GM19468 (cell line): Measurements from ENCODE around the gene CBL.
"Not testable (repeated sequence)": the region's sequence is repeated elsewhere in the genome, so short reads cannot be mapped to it uniquely, and the experiment has no call there.

Source experiments
- ATAC-seq: cut with Tn5 transposase; IDR thresholded peaks from one replicate; pipeline ENCODE4 v1.9.1; 2021; ENCODE audit warnings: mild to moderate bottlenecking, moderate library complexity, moderate number of reproducible peaks; ENCODE audit not compliant: unreplicated experiment; ENCODE audit errors: extremely low read depth

Gene CBL

DNA sequence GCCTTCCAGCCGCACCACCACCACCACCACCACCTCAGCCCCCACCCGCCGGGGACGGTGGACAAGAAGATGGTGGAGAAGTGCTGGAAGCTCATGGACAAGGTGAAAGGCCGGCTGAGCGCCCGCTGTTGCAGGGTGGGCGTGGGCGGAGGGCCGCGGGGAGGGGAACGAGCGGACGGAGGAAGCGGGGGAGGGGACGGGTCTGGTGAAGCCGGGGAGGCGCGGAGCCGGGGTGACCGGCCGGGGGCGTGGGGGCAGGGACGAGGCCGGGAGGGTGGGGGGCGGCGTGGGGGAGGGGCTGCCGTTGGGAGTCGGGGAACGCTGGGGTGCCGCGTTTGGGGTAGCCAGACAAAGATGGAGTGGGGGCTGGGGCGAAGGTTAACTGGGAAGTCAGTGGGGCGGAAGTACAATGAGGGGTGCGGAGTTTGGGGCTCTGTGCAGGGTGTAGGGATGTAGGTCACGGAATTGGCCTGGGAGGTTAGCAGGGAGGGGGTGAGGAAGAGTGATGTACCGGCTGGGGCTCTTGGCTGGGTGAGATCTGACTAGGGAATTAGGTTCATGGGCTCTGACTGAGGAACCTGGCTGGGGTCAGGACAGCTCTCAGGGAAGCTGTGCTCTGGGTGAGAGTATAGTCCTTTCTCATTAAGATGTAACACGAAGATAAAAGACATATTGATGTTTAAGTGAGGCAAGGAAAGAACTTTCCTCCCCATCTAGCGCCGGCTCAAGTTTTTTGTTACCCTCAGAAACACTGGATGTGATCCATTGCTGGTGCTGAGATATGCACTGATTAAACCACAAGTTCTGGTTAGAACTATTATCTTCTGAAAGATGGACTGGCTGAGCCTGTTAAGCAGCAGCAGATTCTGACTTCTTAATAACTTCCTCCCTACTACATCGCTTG, 624 bp downstream of the CBL start:
- no peak for ATAC-seq

DNA sequence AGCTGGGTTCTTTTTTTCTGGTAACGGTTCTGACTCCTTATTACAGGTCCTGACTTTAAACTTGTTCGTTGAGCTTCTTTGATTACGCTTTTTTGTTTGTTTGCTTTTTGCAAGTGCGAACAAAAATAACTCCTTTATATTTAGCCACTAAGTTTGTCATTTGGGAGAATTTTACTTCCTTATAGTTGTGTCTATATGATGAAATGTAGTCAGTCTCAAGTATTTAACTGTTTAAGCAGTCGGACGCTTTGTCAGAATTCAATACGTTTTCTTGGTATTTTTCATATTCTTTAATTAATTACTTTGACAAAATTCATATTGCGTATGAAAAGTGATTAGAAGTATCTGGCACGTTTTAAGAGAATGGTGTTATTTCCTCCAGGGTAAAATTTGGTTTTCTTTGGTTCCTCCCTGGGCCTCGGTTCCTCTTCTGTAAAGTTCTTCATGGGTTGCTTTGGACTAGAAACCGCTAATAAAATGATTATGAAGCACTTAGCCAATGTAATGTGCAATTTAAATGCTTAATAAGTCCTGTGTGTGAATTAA, 1.3 kb downstream of the CBL start:
- ATAC-seq: no peak

DNA sequence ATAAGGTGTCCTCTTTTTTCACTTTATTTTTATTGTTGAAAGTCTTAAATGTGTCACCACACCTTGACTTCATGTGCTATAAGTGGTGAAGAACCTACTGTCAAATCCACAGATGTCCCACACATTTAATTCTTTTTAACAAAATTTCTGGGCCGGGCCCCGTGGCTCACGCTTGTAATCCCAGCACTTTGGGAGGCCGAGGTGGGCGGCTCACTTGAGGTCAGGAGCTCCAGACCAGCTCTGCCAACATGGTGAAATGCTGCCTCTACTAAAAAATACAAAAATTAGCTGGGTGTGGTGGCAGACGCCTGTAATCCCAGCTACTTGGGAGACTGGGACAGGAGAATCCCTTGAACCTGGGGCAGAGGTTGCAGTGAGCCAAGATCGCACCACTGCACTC, 3.0 kb downstream of the CBL start:
- no peak for ATAC-seq

DNA sequence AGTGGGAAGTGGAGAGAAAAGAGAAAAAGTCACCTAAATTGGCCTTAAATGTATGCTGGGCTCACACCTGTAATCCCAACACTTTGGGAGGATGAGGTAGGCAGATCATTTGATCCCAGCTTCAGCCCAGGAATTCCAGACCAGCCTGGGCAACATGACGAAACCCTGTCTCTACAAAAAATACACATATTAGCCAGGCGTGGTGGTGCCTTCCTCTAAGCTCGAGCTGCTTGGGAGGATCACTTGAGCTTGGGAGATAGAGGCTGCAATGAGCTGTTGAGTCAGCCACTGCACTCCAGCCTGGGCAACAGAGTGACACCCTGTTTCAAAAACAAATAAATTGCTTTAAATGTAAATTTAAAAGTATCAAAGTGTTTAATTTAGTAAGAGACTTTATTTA, 3.9 kb downstream of the CBL start:
- ATAC-seq: no peak

DNA sequence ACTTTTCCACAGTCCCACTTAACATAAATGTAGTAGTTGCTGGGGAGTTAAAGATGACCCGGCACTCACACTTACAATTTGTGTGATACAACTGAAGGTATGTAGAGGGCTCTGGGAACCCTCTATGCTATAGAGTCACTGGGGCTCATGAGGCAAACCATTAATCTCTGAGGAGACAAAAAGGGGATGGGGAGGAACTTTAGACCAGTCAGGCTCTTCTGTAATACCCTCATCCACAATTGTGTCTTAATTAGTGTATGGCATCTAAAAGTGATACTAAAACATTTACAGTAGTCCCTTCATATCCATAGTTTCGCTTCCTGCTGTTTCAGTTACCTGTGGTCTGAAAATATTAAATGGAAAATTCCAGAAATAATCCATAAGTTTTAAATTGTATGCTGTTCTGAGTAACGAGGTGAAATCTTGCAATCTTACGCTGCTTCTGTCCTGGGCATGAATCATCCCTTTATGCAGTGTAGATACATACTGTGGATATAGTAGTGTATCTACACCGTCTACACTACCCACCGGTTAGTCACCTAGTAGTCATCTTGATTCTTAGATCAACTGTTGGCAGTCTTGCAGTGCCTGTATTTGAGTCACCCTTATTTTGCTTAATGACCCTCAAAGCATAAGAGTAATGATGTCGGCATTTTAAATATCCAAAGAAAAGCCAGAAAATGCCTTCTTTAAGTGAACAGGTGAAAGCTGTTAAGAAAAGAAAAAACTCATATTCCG, 12.2 kb downstream of the CBL start:
- ATAC-seq: no peak

DNA sequence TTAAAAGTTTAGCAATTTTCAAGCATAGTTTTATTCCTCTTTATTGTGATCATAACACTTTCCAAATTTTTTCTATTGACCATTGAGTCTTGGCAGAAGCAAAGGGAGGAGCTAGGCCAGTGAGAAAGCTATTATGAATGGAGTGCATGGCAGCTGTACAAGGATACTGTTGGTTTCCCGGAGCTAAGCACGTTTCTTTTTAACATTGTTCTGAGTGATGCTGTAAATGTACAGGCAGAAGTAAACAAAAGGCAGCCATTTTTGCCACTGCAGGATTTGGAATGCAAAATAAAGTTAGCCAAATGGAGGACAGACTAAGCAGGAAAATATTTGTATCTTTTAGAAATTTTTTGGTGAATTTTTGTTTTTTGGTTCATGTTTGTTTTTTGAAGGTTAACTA, 16.2 kb downstream of the CBL start:
- no peak for ATAC-seq

DNA sequence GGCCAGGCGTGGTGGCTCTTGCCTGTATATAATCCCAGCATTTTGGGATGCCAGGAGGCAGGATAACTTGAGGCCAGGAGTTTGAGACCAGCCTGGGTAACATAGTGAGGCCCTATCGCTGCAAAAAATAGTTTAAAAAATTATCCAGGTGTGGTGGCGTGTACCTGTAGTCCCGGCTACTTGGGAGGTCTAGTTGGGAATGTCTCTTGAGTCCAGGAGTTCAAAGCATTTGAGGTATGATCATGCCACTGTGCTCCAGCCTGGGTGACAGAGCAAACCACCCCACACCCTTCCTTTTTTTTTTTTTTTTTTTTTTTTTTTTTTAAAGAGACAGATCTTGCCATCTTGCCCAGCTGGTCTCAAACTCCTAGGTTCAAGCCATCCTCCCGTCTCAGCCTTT, 16.8 kb downstream of the CBL start:
- ATAC-seq: no peak

DNA sequence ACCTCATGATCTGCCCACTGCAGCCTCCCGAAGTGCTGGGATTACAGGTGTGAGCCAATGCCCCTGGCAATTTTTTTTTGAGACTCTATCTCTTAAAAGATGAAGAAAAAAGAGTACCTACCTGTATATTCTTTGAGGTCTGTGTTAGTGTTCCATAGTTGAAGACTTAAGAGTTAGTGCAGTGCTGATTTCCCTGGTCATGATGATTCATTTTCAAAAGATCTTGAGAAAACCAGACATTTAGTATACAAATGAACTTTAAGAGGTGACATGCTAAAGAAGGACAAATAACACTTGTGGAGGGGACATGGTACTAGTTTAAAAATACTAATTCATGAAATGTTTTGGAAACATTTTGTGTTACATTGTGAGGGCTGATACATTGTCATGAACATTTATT, 17.7 kb downstream of the CBL start:
- ATAC-seq: no peak

DNA sequence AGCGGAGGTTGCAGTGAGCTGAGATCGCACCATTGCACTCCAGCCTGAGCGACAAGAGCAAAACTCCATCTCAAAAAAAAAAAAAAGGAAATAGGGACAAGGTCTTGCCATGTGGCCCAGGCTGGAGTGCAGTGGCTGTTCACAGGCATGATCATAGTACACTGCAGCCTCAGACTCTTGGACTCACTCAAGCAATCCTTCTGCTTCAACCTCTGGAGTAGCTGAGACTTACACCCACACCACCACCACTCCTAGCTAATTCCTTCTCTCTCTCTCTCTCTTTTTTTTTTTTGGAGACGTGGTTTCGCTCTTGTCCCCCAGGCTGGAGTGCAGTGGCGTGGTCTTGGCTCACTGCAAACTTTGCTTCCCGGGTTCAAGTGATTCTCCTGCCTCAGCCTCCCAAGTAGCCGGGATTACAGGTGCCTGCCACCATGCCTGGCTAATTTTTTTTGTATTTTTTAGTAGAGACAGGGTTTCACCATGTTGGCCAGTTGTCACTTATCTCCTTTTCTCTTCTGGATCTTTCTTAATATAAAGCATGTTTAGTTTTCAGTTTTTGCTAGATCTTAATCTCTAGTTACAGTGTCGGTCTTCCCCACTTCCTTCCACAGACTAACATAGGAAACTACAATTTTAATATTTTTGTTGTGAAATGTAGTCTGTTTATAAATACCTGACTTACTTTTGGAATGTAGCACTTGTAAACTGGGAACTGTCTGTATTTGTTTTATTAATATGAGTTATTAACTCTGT, 22.6 kb downstream of the CBL start:
- not testable (repeated sequence) for ATAC-seq

DNA sequence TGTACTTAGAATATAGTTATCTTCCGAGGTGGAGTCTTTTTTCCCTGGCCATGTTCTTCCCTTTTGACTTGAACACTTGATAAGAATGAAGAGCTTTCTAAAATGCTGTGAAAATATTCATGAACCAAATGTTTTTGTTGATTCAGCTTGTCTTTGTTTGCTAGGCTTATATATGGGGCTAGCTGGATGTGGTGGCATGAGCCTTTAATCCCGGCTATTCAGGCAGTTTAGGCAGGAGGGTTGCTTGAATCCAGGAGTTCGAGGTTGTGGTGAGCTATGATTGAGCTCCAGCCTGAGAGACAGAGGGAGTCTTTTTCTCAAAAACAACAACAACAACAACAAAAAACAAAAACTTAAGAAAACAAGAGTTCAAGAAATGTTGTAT, 23.1 kb downstream of the CBL start:
- no peak for ATAC-seq

DNA sequence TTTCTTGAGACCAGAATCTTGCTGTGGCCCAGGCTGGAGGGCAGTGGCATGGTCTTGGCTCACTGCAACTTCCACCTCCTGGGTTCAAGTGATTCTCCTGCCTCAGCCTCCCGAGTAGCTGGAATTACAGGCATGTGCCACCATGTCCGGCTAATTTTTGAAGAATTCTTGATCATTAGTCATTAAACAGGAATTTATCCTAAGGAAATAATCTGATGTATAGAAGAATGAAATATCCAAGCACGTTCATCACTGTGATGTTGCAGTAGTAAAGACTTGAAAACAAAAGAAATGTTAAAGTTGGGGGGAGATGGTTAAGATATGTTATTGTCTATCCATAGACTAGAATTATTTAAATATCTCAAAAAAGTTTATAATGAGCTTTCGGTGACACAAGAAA, 23.6 kb downstream of the CBL start:
- no peak for ATAC-seq

DNA sequence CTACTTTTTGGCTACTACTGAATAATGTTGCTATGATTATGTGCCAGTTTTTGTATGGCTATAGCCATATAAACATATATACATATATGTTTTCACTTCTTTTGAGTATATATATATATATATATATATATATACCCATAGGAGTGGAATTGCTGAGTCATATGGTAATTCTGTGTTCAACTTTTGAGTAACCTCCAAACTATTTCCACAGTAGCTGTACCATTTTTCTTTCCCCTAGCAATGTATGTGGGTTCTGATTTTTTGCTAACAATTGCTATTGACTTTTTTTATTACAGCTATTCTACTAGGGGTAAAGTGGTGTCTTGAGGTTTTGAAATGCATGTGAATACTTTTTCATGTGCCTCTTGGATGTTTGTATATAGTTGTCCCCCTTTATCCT, 30.4 kb downstream of the CBL start:
- ATAC-seq: no peak

DNA sequence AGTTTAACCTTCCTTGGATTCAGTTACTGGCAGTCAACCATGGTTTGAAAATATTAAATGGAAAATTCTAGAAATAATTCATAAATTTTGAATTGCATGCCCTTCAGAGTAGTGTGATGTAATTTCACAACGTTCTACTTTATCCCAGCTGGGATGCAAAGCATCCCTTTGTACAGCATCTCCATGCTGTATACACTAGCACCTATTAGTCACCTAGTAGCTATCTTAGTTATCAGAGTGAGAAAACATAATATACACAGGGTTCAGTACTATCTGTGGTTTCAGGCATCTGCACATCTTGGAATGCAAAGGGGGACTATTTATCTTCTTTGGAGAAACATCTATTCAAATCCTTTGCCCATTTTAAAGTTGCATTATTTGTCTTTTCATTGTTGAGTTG, 30.8 kb downstream of the CBL start:
- ATAC-seq: no peak

DNA sequence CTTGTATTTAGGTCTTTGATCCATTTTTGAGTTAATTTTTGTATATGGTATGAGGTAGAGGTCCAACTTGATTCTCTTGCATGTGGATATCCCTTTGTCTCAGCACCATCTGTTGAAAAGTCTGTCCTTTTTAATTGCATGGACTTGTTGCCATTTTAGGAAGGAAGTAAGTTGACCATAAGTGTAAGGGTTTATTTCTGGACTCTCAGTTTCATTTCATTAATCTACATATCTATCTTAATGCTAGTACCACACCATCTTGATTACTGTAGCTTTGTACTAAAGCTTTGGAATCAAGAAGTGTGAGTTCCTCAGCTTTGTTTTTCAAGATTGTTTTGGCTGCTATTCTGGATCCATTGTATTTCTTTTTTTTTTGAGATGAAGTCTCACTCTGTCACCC, 31.4 kb downstream of the CBL start:
- ATAC-seq: no peak

DNA sequence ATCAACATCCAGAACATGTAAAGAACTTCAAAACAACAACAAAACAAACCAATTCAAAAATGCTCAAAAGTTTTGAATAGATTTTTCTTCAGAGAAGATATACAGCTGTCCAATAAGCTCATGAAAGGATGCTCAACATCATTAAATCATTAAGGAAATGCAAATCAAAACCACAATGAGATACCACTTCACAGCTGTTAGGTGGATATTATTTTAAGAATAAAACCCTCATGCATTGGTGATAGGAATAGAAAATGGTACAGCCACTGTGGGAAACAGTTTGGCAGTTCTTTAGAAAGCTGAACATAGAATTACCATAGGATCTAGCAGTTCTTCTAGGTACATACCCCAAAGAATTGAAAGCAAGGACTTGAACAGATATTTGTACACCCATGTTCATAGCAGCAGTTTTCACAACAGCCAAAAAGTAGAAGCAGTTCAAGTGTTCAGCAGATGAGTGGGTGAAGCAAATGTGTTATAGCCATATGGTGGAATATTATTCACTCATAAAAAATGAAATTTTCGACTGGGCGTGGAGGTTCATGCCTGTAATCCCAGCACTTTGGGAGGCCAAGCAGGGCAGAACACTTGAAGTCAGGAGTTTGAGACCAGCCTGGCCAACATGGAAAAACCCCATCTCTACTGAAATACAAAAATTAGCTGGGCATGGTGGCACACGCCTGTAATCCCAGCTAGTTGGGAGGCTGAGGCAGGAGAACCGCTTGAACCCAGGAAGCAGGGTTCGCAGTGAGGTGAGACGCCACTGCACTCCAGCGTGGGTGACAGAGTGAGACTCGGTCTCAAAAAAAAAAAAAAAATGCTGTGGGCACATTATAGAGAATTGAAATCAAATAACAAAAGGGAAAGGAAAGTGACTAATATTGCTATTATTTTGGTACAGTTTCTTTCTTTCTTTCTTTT, 42.9 kb downstream of the CBL start:
- ATAC-seq: no peak

DNA sequence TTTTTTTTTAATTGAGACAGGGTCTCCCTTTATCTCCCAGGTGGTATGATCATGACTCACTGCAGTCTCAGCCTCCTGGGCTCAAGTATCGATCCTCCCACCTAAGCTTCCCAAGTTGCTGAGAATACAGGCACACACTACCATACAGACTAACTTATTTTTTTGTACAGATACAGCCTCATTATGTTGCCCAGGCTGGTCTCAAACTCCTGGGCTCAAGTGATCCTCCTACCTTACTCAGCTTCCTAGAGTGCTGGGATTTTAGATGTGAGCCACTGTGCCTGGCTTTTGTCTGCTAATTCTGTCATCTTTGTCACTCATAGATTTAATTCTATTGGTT, 43.5 kb downstream of the CBL start:
- ATAC-seq: no peak

DNA sequence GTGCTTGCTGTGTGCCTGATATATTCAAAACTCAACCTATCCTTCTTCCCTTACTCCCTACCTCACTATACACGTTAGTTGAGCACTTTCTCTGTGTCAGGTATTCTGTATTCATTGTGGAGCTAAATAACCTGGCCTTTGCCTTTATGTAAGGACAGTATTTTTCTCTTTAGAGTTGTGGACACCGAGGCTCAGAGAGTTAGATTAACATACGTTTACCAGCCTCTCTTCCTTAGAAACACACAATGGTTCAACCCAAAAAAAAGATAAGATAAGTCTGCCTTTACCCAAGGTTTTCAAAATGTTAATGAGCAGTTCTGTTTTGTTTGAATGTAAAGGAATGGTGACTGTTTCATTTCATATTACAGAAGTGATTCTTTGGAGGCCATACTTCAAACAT, 45.0 kb downstream of the CBL start:
- ATAC-seq: no peak

DNA sequence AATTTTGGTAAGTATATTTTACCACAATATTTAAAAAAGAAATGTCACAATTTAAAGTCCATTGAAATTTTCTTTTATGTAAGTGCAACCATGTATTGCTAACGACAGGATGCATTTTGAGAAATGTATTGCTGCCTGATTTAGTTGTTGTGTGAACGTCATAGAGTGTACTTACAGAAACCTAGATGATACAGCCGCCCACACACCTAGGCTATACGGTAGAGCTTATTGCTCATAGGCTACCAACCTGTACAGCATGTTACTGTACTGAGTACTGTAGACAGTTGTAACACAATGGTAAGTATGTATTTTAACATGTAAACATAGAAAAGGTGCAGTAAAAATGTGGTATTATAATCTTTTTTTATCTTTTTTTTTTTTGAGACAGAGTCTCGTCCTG, 48.1 kb downstream of the CBL start:
- ATAC-seq: no peak

DNA sequence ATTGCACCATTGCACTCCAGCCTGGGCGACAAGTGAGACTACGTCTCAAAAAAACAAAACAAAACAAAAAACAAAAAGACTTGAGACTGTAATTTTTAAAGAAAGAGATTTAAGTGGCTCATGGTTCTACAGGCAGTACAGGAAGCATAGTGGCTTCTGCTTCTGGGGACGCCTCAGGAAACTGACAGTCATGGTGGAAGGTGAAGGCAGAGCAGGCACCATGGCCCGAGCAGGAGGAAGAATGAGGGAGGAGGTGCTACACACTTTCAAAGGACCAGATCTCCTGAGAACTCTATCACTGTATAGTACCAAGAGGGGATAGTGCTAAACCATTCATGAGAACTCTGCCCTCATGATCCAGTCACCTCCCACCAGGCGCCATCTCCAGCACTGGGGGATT, 52.0 kb downstream of the CBL start:
- no peak for ATAC-seq

DNA sequence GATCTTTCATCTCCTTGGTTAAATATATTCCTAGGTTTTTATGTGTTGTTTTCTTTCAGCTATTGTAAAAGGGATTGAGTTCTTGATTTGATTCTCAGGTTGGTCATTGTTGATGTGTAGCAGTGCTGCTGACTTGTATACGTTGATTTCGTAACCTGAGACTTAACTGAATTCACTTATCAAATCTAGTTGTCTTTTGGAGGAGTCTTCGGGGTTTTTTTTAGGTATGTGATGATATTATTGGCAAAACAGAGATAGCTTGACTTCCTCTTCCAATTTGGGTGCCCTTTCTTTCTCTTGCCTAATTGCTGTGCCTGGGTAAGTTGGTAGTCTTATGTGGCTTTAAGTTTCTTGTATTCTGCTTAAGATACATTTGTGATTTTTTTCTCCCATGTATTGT, 52.8 kb downstream of the CBL start:
- no peak for ATAC-seq
